Measurements from ENCODE around the gene JAKMIP3.

JAKMIP3 gene

DNA sequence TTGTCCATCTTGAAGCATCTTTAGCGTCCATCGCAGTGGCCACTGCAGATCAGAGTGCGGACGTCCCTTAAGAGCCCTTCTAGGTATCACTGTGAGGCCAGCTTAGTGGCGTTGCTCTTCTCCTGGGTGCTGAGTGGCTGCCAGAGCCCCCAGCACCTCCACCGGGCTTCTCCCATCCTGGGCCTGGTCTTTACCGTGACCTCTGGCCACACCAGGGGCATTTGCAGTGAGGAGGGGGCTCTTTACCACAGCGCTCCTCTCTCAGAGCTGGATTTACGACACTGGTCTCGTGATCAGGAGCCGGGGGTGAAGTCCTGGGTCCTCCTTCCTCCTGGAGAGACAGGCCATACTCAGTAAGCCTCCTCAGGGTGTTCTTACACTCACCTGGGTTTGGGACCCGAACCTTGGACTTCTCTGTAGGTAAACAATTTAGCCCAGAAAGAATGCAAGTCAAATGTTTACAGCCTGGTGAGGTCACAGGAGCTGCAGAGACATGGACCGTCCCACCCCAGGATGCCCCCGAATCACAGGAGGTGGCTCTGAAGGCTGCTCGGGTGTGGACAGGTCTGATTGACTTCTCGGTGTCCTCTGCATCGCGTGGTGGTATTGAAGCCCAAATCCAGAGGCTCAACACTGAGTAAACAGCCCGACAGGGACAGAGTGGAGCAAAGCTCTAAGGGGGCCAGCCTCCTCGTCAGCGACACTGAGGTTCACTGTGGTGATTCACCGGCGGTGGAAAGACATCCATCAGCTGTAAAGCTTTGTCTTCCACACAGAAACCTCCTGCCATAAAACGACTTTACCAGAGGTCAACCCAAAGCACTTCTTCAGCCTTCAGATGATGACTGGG lies 33.0 kb downstream of the JAKMIP3 start:
- TF ChIP-seq, protein P1, sequence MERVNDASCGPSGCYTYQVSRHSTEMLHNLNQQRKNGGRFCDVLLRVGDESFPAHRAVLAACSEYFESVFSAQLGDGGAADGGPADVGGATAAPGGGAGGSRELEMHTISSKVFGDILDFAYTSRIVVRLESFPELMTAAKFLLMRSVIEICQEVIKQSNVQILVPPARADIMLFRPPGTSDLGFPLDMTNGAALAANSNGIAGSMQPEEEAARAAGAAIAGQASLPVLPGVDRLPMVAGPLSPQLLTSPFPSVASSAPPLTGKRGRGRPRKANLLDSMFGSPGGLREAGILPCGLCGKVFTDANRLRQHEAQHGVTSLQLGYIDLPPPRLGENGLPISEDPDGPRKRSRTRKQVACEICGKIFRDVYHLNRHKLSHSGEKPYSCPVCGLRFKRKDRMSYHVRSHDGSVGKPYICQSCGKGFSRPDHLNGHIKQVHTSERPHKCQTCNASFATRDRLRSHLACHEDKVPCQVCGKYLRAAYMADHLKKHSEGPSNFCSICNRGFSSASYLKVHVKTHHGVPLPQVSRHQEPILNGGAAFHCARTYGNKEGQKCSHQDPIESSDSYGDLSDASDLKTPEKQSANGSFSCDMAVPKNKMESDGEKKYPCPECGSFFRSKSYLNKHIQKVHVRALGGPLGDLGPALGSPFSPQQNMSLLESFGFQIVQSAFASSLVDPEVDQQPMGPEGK (CRISPR knock-in tag; IDR thresholded peaks at IDR 0.05; ENCODE audit: borderline replicate concordance) = no peak
- TF ChIP-seq ZFP30 (CRISPR knock-in tag; IDR thresholded peaks at IDR 0.05) (no peak), PPARA (CRISPR knock-in tag; IDR thresholded peaks at IDR 0.05; ENCODE audit: borderline replicate concordance) (no peak)
- ATAC-seq = no peak

DNA sequence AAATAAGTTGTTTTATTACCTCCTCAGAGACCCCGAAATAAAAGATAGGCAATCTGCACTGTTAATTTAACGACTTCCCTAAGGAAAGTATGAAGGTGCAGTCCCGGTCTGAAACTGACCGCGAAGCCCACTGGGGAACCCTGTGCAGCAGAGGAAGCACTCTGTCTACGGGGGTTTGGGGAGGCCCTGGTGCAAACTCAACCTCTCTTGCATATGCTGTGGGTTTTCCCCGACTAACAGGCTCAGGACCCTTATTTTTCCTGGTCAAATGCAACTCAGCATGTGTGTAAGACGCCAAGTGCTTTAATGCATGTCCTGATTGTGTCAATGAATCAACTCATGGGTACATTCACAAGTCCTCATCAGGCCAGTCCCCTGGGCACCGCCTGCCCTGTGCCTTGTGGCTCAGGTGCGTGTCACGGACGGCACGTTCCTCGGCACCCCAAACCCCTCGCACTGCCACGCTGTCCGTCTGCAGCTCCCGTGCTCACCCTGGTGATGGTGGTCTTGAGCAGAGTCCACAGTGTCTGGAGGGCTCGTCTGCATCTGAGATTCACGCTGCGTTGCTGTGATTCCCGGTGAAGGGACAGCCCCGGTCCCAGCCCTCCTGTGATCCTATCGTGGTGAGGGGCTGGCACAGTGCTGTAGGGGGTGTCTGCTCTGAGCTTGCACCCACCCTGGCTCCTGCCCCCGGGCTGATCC lies 33.8 kb downstream of the JAKMIP3 start:
- ATAC-seq = no peak
- TF ChIP-seq CSDC2 (CRISPR knock-in tag; IDR thresholded peaks at IDR 0.05) (no peak), POU6F1 (CRISPR knock-in tag; IDR thresholded peaks at IDR 0.05; ENCODE audit: borderline replicate concordance, low read depth) (no peak), ZFP30 (CRISPR knock-in tag; IDR thresholded peaks at IDR 0.05) (no peak), CSRNP3 (CRISPR knock-in tag; IDR thresholded peaks at IDR 0.05) (no peak), ISL1 (CRISPR knock-in tag; IDR thresholded peaks at IDR 0.05) (no peak), SNAI2 (CRISPR knock-in tag; IDR thresholded peaks at IDR 0.05) (no peak), TCF4 (CRISPR knock-in tag; IDR thresholded peaks at IDR 0.05; ENCODE audit: borderline replicate concordance) (no peak), TOX (CRISPR knock-in tag; IDR thresholded peaks at IDR 0.05; ENCODE audit: borderline replicate concordance) (no peak), OSR1 (CRISPR knock-in tag; IDR thresholded peaks at IDR 0.05) (no peak), ZNF565 (CRISPR knock-in tag; conservative IDR thresholded peaks at IDR 0.05; ENCODE audit: low read depth) (no peak), ZC3H10 (CRISPR knock-in tag; IDR thresholded peaks at IDR 0.05) (no peak), ZFP3 (CRISPR knock-in tag; IDR thresholded peaks at IDR 0.05) (no peak)
- TF ChIP-seq, protein P2, sequence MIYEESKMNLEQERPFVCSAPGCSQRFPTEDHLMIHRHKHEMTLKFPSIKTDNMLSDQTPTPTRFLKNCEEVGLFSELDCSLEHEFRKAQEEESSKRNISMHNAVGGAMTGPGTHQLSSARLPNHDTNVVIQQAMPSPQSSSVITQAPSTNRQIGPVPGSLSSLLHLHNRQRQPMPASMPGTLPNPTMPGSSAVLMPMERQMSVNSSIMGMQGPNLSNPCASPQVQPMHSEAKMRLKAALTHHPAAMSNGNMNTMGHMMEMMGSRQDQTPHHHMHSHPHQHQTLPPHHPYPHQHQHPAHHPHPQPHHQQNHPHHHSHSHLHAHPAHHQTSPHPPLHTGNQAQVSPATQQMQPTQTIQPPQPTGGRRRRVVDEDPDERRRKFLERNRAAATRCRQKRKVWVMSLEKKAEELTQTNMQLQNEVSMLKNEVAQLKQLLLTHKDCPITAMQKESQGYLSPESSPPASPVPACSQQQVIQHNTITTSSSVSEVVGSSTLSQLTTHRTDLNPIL (CRISPR knock-in tag; IDR thresholded peaks at IDR 0.05; ENCODE audit: low read depth) = no peak

DNA sequence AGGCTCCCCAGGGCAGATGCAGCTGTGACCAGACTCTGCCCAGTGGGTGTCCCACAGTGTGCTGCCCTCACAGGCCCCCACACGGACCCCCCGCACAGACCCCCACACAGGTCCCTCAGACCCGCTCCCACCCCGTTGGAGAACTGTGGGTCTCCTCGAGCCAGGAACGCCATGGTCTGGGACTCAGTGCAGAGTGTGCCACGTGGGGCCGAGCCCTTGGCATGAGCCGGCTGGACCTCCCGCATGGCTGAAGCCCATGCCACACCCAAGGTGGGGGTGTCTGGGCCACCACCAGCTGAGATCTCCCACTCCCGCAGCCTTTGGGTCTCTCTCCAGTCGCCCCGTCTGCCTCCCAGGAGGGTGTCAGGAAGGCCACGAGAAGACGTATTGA lies 34.3 kb downstream of the JAKMIP3 start:
- no peak for ATAC-seq
- TF ChIP-seq TCF4 (CRISPR knock-in tag; IDR thresholded peaks at IDR 0.05; ENCODE audit: borderline replicate concordance) (no peak), ZC3H10 (CRISPR knock-in tag; IDR thresholded peaks at IDR 0.05) (no peak), ISL1 (CRISPR knock-in tag; IDR thresholded peaks at IDR 0.05) (no peak), ZFP30 (CRISPR knock-in tag; IDR thresholded peaks at IDR 0.05) (no peak), TOX (CRISPR knock-in tag; IDR thresholded peaks at IDR 0.05; ENCODE audit: borderline replicate concordance) (no peak), ZFP3 (CRISPR knock-in tag; IDR thresholded peaks at IDR 0.05) (no peak), CSRNP3 (CRISPR knock-in tag; IDR thresholded peaks at IDR 0.05) (no peak), ARNTL (CRISPR knock-in tag; IDR thresholded peaks at IDR 0.05; ENCODE audit: borderline replicate concordance, low read depth) (no peak), OSR1 (CRISPR knock-in tag; IDR thresholded peaks at IDR 0.05) (no peak)
- TF ChIP-seq, protein P1 (CRISPR knock-in tag; IDR thresholded peaks at IDR 0.05; ENCODE audit: borderline replicate concordance) = no peak

Measured in SK-N-SH treated with all-trans-retinoic acid at 6 μM for 48 hours (cell line).